Measurements from ENCODE around the gene LRWD1. TPM values are rescaled to one million over a fixed set of nuclear protein-coding genes. Genes with fewer than 3 reads are reported as not detected.
A peak's percentile ranks its signal among the peaks of the same experiment; 100 is the strongest.

Gene LRWD1
- 19.5 and 24.1 TPM in 2 replicates for total RNA-seq

DNA sequence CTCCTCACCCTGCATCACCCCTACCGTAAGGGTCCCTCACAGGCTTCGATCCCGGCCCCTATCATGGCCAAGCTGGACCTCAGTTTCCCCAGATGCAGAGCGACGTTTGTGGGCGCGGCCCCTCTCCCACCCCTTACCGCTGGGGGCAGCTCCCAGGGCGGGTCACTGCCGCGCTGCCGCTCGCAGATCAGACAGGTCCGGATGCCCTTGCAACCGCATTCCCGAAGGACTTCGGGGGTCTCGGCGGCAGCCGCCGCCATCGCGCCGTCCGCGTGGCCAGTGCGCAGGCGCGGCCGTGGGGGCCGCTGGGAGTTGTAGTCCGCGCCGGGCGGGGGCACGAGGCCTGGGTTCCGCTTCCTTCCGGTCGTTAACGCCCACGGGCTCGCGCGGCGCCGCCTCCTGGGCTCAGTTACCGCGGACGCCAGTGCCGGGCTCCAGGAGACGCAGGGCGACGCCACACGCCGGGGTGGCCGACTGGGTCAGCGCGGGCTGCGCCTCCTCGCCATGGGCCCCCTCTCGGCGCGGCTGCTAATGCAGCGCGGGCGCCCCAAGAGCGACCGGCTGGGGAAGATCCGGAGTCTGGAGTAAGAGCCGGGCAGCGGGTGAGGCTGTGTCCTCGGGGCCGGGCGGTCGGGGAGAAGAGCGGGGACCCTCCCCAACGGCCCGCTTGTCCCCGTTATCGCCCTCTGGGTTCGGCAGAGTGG, at the start of gene LRWD1, which contains the start of gene ALKBH4:
LRWD1 (plus strand) TSS at position 408 of the 704 bp plus-strand sequence; CDS start at position 505, 97 bp downstream.
ALKBH4 (minus strand) TSS at position 287 of the 704 bp plus-strand sequence; CDS start at position 260, 27 bp downstream.
- peak; percentile 66 to 93 for DNase-seq (ENCODE audit: low read depth in 2 of 2)

DNA sequence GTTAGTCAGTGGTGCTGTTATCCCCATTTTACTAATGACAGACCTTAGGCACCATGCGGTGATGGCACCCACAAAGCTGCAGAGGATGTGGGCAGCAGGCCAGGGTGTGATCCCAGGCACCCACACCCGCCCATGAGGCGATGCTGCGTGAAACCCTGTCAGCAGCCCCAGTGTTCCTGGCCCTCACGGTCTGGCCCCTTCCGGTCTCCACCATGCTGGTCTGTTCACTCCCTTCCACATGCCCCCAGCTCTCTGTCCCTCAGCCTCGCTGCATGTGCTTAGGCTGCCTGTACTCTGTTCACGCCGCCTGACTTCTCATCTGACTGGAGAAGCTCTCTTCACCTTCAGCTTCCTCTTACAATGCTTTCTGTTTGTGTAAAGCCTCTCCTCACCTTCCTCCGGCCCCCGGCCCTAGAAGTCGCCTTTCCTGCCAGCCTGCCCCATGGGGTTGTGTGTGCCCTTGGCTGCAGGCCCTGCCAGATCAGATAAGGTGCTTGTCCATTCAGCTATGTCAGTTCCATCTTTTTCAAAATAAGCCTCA, 49.0 kb upstream of the LRWD1 start:
- DNase-seq (ENCODE audit: low read depth in 2 of 2): peak in 1 of 2 donors; percentile 30

DNA sequence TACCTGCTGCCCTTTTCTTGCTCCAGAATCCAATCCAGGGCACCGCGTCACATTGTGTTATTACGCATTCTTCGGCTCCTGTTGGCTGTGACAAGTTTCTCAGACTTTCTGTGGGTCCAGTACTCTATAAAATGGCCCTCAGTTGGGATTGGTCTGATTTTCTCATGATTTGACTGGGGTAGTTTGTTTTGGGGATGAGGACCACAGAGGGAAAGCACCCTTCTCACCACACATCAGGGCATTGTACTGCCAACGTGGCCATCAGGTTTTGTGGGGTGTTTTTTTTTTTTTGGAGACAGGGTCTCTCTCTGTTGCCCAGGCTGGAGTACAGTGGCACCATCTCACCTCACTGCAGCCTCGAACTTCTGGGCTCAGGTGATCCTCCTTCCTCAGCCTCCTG, 48.4 kb upstream of the LRWD1 start:
- DNase-seq (ENCODE audit: low read depth in 2 of 2): no peak

DNA sequence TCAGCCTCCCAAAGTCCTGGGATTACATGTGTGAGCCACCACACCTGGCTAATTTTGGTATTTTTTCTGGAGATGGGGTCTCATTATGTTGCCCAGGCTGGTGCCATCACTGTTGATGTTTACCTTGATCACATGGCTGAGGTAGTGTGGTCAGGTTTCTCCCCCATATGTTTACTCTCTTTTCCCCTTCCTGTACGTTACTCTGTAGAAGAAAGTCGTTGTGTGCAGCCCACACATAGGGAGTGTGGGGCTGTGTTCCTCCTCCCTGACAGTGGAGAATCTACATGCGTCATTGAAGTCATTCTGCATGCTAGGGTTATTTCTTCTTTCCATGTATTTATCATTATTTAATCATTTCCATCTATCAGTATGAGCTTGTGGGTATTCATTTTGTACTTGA, 47.7 kb upstream of the LRWD1 start:
- DNase-seq (ENCODE audit: low read depth in 2 of 2): no peak

DNA sequence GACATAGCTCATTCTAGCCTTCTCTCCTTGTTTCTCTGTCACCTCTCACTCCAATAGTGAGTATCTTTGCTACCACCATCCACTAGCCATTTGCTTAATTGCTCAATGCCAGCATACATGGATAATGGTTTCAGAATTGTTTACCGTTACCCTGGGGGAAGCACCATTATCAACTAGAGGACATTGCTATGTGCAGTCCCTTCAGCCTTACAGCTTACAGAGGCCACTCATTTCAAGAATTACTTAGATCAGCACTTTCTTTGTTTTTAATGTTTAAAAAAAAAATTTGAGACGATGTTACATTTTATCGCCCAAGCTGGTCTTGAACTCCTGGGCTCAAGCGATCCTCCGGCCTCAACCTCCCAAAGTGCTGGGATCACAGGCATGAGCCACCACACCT, 46.2 kb upstream of the LRWD1 start:
- no peak for DNase-seq (ENCODE audit: low read depth in 2 of 2)

DNA sequence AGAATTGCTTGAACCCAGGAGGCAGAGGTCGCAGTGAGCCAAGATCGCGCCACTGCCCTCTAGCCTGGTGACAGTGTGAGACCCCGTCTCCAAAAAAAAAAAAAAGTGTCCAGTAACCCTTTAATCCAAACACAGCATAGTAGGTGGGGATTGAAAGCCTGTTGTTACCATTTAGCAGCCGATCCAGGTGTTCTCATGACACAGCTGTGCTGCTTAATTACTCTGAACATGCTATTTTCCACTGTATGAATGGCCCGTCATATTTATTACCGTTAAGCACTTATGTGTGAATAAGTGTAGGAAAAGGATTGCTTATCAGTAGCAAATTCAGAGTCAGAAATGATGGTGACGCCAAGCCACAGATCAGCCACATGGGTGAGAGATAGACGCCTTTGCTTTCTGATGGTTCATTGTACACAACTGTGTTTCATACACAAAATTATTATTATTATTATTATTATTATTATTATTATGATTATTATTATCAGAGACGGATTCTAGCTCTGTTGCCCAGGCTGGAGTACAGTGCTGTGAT, 43.0 kb upstream of the LRWD1 start:
- no peak for DNase-seq (ENCODE audit: low read depth in 2 of 2)

DNA sequence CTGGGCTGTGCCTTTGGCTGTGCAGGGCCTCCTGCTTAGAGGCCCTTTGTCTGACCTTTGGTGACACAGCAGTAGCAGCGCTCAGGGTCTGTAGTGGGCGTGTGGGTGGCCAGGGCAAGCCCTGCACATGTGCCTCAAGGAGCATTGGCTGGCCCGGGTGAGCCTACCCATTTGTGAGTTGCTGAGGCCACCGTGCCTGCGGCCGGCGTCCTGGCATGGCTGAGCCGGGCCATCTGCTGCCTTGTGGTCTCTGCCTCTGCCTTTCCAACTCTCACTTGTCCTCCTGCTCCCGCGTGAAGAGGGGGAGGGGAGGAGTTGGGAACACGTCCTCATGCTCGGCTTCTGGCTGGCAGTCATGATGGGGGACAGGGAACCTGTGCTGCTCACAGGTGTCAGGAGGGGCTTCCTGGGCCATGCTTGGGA, 40.6 kb upstream of the LRWD1 start:
- DNase-seq (ENCODE audit: low read depth in 2 of 2): no peak

DNA sequence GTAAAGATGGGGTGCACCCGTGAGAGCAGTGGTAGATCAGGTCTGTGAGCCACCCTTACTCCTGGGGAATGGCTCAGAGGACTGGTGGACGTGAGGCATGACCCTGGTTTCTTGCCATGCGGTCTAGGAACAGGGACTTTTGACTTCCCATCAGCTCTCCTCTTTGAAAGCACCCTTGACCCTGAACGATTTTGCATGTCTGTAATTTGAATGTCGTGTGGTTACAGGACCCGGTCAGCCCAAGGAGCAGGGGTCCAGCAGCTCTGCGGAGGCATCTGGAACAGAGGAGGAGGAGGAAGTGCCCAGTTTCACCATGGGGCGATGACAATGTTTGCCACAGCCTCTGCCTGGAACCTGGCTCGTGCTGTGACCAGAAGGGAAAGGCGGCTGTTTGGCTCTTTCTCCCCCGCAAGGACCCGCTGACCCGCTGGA, 40.0 kb upstream of the LRWD1 start:
- no peak for DNase-seq (ENCODE audit: low read depth in 2 of 2)

DNA sequence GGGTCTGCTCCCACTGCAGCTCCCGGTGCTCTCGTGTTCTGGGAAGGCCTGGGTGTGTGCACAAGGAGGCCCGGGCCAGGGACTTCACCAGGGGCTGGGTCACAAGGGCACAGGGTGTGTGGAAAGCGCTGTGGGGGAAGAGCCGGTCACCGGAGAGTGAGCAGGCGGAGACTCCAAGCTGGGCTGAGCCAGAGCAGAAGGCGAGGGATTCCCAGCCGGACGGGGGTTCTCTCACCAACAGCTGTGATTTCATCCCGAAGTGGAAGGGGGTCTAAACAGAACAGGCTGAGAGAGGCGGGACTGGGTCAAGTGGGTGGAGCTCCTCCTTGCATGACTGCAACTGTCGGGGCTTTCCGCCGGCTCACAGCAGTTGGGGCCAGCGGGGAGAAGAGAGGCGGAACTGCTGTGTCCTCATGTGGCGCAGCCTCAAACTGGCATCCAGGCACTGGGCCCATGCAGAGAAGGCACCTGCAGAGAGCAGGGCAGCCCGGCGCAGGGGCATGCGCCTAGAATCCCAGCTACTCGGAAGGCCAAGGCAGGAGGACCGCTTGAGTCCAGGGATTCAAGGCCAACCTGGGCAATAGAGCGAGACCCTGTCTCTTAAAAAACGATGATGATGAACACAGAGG, 39.0 kb upstream of the LRWD1 start:
- no peak for DNase-seq (ENCODE audit: low read depth in 2 of 2)

DNA sequence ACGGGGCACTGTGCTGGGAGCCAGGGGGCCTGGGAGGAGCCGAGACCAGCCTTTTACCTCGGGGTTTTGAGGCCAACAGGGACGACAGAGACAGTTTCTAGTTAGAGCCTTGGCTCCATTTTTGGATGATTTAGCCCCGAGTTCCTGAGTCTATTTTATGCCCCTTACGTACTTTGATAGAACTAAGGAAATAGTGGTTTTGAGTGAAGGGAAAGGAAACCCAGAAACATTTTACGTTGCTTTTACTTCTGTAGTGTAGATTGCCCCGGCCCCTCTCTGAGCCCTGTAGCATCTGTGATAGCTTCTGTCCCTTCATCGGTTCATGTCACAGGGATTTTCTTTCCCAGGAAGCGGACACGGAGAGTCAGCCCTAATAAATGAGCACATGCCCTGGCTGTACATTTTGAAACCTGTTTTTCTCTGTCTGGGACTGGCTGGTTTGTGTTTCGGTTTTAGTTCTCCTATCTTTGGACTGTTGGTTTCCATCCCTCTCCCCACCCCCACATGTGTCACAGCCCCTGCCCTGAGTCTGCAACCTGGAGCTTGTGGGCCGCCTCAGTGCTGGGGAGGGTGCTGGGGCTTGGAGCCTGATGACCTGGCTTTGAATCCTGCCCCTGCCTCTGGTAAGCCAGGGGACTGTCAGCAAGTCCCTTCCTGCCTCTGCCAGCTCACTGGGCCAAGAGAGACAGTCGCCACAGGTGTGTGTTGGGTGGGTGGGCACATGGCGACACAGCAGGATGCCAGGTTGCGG, 38.3 kb upstream of the LRWD1 start:
- DNase-seq (ENCODE audit: low read depth in 2 of 2): no peak

DNA sequence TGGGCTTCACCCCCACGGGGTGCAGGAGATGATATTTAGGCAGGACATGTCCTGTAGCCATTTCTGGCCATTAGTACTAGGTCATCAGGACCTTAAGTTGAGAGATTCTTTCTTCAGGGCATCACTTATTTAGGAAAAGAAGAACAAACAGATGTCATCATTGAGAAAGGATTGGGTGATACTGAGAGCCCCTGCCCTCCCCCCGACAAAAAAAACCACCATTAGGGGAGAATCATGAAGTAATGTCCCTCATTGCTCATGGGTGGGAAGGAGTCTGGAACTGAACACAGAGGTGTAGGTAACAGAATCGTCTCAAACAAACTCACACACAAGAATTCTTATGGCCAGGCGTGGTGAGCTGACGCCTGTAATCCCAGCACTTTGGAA, 37.8 kb upstream of the LRWD1 start:
- no peak for DNase-seq (ENCODE audit: low read depth in 2 of 2)

DNA sequence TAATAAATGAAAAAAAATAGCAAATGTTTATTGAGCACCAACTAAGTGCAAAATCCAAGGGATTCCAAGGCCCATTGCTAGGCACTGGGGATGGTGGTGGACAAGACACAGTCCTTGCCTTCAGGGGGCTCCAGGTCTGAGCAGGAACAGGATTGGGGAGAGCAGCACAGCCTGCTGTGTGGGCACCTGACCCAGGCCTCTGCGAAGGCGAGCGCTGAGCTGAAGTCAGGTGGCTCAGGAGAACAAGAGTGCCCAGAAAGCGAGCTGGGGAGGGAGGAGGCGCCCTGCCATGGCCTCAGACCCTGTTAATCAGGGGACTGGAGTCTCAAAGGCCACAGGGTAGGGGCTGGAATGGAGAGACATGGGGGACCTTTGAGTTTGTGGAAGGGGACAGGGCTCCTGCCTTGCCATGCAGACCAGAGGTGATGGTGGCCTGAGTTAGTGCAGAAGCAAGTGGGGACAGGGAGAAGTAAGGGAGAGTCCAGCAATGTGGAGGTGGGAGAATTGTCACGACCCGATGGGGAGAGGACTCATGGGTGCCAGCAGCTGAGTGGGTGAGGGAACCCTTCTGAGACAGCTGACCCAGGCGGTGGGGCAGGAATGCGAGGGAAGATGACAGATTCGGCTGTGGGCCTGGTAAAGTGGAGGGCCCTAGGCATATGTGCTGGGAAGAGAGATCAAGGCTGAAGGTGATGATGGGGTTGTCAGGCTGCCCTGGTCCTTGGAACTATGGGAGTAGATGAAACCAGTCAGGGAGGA, 35.5 kb upstream of the LRWD1 start:
- no peak for DNase-seq (ENCODE audit: low read depth in 2 of 2)

DNA sequence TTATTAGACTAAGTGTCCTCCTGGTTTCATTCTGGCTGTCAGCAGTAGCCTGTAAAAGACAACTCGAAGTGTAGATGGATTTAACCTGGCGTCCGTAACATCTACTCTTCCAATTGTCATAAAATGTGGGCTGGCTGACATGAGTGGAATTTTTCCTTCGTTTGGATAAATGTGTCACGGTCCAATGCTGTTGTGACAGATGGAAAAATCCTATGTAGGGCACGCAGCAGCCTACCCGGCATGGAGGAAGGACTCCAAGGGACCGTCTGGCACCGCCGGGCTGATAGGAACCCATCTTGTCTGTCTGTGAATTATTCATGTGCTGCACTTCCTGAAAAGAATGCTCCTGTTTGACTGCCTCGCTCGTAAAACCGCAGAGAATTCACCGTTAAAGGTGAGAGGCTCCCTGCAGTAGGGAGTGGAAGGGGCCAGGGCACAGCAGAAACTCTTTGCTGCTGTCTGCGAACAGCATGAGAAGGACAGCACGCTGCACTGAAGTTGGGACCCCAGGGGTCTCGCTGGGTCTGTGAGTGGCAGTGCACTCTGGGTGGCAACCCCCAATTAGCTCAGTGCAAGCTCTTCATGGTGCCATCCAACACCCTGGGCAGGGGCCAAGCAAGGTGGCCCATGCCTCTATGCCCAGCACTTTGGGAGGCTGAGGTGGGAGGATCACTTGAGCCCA, 33.0 kb upstream of the LRWD1 start:
- DNase-seq (ENCODE audit: low read depth in 2 of 2): peak; percentile 31 to 45

DNA sequence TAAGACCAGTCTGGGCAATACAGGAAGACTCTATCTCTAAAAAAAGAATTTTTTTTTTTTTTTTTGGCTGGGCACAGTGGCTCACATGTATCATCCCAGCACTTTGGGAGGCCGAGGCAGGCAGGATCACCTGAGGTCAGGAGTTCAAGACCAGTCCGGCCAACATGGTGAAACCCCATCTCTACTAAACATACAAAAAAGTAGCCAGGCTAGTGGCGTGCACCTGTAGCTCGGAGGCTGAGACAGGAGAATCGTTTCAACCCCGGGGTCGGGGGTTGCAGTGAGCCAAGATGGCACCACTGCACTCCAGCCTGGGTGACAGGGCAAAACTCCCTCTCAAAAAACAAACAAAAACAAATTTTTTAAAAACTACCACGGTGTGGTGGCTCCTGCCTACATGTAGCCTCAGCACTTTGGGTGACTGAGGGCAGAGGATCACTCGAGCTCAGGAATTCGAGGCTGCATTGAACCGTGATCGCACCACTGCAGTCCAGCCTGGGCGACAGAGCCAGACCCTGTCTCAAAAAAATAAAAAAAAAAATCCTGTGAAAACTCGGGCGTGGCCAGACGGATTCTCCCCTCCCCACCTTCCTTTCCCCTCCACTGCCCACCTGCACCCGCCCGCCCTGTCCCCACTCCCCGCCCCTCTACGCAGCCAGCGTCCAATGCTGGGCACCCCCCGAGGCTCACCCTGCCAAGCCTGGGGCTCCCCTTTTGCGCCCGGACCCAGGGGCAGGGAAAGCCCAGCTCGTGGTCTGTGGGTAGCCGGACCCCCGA, 32.2 kb upstream of the LRWD1 start:
- DNase-seq (ENCODE audit: low read depth in 2 of 2): no peak

DNA sequence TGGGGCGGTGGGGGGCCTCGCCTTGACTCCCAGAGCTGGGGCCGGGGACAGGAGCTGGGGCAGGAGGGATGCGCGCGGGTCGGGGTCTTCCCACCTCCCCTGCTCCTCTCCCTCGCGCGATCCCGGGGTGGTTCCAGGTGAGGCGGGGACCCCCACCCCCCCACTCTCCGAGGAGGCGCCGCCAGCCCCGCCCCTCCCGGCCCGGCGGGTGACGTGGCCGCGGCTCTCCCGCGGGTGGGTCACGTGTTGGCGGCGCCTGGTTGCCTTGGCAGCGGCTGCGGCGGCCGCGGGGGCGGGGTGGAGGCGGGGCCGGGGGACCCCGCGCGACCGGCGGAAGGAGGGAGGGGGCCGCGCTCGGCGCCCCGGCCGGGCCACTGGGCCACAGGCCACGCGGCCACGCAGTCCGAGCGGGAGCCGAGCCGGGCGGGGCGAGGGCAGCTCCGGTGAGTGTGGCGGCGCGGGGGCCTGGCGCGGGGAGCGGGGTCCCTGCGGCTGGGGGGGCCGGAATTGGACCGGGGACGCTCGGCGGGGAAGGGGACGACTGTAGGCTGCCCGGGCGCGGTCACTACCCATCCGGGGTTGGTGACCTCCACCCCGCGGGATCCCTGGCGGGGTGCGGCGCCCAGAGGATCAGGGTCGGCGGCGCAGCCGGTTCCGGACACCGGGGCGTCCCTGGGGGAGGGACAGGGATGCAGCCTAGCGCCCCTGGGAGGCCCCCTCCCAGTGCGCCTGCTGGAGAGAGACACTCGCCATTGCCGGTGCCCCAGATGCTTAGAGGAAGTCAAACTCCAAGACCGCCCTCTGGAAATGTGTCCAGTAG, 31.4 kb upstream of the LRWD1 start, which contains the start of gene ORAI2:
ORAI2 (plus strand) TSS at position 357 of the 820 bp plus-strand sequence. CDS start 5,382 bp downstream, outside the sequence.
- DNase-seq (ENCODE audit: low read depth in 2 of 2): peak; percentile 36 to 75

DNA sequence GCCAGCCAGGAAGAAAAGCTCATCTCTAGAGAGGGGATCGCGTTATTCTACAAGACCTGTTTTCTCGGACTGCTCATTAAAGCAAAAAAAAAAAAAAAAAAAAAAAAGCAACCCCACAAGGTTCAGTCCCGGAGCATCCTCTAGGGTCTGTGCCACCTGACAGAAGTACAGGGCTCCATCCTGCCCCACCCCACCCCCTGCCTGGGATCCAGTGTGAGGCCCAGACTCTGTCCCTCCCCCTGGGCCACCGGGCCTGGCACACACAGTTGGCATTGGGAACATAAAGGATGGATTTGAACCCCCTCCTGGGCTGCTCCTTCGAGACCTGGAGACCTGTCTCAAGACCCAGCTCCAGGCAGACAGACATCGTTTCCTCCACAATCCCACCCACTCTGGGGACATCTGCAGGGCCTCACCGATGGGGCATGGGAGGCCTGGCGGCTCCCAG, 30.7 kb upstream of the LRWD1 start:
- DNase-seq (ENCODE audit: low read depth in 2 of 2): no peak

DNA sequence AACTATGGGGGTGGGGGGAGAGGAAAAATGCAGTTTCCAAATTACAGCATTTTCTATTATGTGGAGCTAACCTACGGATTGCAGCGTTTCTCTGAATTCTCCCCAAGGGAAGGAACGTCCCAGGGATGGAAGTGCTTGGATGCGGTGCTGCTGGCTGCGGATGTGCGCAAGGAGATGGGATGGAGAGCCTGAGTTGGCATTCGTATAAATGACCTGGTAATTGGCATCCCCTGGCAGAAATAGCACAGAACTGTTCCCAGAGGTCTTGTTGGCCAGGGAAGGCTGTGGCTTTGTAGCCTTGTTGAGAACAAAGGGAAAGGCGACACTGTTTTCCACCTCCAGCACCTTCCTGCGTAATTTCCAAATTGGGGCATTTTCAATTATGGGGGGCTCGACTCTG, 28.7 kb upstream of the LRWD1 start:
- DNase-seq (ENCODE audit: low read depth in 2 of 2): no peak

DNA sequence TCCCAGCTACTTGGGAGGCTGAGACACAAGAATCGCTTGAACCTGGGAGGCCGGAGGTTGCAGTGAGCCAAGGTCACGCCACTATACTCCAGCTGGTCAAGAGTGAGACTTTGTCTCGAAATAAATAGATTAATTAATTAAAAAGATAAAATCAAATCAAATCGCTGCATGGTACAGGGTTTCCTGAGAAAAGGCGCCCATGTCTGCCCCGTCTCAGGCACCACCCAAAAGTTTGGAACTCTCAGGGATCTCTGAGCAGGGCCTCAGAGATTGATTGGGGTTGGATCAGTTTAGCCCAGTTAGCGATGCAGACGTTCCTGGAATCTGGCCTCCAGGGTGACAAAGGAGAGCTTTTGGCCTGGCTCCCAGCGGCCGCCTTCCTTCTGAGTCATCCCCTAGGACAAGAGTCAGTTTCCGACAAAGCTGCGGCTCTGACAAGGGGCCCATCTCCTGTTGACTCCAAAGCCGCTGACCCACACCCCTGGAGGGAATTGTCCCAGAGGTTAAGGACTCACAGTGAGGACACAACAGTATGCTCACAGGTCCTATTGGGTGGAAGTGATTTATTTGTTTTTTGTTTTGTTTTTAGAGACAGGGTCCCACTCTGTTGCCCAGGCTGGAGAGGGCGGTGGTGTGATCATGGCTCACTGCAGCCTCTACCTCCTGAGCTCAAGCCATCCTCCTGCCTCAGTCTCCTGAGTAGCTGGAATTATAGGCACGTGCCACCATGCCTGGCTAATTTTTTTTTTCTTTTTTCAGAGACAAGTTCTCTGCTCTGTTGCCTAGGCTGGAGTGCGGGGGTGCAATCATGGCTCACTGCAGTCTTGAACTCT, 24.6 kb upstream of the LRWD1 start:
- peak; percentile 37 to 95 for DNase-seq (ENCODE audit: low read depth in 2 of 2)

All from dermis microvascular lymphatic vessel endothelial cell (primary cell).